Gastroesophageal sphincter (tissue), 3 donors: ENCODE data around the gene PROKR1.

Experiments
- POLR2A ChIP-seq, 2 donors: fragments of 450-650 bp; IDR thresholded peaks; one replicate each; pipeline ENCODE4 v1.6.1; 2017; ENCODE audit warnings: antibody characterized with exemption in 2 of 2, mild to moderate bottlenecking in 2 of 2, moderate library complexity in 1 of 2
- TF ChIP-seq, protein P1 (sequence below), 4 experiments: fragments of 200-600 bp in 2 of 4; fragments of 450-650 bp in 2 of 4; sonication (generic) in 1 of 4; IDR thresholded peaks; one replicate each; pipeline ENCODE4 v1.5.1; 2017 to 2019; ENCODE audit warnings: antibody characterized with exemption in 4 of 4, mild to moderate bottlenecking in 2 of 4, moderate library complexity in 2 of 4

GRCh38 chr2:68643011-68643873 lies at the start of gene PROKR1:
- TF ChIP-seq, protein P1, sequence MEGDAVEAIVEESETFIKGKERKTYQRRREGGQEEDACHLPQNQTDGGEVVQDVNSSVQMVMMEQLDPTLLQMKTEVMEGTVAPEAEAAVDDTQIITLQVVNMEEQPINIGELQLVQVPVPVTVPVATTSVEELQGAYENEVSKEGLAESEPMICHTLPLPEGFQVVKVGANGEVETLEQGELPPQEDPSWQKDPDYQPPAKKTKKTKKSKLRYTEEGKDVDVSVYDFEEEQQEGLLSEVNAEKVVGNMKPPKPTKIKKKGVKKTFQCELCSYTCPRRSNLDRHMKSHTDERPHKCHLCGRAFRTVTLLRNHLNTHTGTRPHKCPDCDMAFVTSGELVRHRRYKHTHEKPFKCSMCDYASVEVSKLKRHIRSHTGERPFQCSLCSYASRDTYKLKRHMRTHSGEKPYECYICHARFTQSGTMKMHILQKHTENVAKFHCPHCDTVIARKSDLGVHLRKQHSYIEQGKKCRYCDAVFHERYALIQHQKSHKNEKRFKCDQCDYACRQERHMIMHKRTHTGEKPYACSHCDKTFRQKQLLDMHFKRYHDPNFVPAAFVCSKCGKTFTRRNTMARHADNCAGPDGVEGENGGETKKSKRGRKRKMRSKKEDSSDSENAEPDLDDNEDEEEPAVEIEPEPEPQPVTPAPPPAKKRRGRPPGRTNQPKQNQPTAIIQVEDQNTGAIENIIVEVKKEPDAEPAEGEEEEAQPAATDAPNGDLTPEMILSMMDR (IDR thresholded peaks at IDR 0.05), result no peak
- TF ChIP-seq POLR2A (IDR thresholded peaks at IDR 0.05), result no peak
